ENCODE measurements around the gene FBXW12.

Gene FBXW12

DNA sequence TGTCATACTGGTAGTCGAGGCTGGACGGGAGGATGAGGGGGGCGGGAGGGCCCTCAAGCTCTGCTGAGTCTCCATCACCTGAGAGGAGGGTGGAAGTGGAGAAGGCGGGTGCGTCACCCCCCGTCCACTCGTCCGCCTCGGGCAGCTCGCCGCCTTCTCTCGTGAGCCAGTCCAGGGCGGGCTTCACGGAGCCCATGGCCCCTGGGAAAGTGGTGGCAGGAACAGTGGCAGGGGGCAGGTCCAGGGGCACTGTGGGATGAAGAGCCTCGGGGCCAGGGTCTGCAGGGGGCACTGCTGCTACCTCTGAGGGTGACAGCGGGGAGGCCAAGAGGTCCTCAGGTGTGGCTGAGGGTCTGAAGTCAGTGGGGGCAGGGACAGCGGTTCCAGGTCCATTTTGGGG lies 47.6 kb downstream of the FBXW12 start:
- in situ Hi-C loops (cut with MboI; ENCODE audit: low sequenced_read_pairs, unreplicated experiment) = no loop called here
- TF ChIP-seq, protein P1, sequence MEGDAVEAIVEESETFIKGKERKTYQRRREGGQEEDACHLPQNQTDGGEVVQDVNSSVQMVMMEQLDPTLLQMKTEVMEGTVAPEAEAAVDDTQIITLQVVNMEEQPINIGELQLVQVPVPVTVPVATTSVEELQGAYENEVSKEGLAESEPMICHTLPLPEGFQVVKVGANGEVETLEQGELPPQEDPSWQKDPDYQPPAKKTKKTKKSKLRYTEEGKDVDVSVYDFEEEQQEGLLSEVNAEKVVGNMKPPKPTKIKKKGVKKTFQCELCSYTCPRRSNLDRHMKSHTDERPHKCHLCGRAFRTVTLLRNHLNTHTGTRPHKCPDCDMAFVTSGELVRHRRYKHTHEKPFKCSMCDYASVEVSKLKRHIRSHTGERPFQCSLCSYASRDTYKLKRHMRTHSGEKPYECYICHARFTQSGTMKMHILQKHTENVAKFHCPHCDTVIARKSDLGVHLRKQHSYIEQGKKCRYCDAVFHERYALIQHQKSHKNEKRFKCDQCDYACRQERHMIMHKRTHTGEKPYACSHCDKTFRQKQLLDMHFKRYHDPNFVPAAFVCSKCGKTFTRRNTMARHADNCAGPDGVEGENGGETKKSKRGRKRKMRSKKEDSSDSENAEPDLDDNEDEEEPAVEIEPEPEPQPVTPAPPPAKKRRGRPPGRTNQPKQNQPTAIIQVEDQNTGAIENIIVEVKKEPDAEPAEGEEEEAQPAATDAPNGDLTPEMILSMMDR (IDR thresholded peaks at IDR 0.05; ENCODE audit: borderline replicate concordance, control extremely low read depth, extremely low read depth, insufficient read depth, missing control alignments) = no peak
- no peak for DNase-seq (ENCODE audit: low spot score)

DNA sequence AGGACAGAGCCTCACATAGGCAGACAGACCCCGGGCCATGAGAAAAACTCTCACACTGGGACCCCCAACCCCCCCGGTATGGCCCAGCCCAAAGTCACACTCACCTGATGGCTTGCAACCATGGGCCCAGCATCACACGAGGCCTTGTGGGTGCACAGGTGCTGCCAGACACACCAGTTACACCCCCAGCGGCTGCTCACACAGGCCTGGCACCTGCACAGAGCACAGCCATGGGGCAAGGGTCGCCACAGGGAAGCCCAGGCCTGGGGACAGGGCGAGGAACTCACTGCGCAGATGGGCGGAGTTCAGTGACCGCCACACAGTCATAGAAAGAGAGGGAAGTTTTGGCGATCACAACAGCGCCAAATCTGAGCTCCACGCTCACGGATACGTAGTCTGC lies 48.5 kb downstream of the FBXW12 start:
- in situ Hi-C loops (cut with MboI; ENCODE audit: low sequenced_read_pairs, unreplicated experiment) = no loop called here
- DNase-seq (ENCODE audit: low spot score) = no peak
- TF ChIP-seq, protein P1 (IDR thresholded peaks at IDR 0.05; ENCODE audit: borderline replicate concordance, control extremely low read depth, extremely low read depth, insufficient read depth, missing control alignments) = no peak

DNA sequence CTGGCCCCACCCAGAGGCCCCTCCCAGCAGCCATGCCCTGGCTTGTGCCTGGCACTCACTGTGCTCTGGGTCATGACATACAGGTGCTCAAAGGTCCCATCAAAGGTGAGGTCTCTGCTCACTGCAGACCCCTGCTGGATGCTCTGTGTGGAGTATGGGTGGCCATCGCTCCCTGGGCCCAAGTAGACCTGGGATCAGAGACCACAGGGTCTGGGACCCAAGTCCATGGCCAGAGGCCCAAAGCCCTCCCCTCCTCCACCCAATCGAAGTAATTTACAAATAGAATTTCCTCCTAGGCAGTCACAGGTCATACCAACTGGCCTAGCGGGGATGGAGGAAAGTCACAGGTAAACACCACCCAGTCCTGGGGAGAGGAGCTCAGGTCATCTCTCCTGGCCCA lies 50.3 kb downstream of the FBXW12 start:
- DNase-seq (ENCODE audit: low spot score) = no peak
- in situ Hi-C loops (cut with MboI; ENCODE audit: low sequenced_read_pairs, unreplicated experiment) = no loop called here

DNA sequence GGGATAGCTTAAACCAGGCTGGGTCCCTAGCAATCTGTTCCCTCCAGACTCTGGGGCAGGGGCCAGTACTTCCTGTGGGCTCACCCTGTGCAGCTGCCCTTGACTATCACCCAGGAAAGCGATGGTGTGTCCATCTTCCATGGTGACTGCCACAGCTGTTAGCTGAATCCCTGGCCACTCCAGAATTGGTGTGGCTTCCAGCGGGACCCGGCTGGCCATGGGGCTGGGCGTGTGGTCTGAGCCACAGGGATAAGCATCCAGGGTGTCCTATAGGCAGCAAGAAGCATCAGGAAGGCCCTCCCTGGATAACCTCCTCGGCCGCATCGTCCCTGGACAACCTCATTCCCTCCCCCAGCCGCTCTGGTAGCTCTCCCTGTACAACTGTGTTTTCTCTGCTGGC lies 50.7 kb downstream of the FBXW12 start:
- in situ Hi-C loops (cut with MboI; ENCODE audit: low sequenced_read_pairs, unreplicated experiment) = no loop called here
- TF ChIP-seq, protein P1 (IDR thresholded peaks at IDR 0.05; ENCODE audit: borderline replicate concordance, control extremely low read depth, extremely low read depth, insufficient read depth, missing control alignments) = no peak
- DNase-seq (ENCODE audit: low spot score) = no peak

More for the DNA sequence above, 50.3 kb downstream of the FBXW12 start:
- TF ChIP-seq, protein P1 (IDR thresholded peaks at IDR 0.05; ENCODE audit: borderline replicate concordance, control extremely low read depth, extremely low read depth, insufficient read depth, missing control alignments) = no peak

DNA sequence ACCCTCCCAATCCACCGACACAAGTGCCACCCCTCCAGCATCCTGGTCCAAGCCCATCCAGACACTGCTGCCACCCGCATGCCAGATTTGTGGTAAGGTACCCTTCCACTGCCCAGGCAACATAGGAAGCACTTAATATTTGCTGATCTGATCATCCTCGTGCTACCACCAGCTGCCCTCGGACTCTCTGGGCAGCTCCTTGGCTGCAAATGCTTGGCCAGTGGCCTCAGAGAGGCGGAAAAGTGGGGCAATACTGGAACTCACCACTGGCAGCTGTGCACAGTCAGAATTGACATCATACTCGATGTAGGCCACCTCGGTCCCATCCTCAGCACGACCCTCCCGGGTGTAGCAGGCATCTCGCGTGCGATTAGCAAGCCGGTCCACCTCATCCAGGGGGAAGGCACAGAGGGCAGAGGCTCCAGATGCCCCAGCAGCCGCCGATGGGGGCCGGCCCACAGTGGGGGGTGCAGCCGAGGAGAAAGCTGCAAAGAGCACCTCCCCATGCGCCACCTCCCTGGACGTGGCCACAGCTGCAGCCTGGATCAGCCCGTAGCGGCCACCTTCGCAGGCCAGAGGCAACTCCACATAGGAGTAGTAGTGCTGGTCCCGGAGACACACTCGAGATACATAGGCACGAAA lies 51.3 kb downstream of the FBXW12 start:
- in situ Hi-C loops (cut with MboI; ENCODE audit: low sequenced_read_pairs, unreplicated experiment) = no loop called here
- DNase-seq (ENCODE audit: low spot score) = no peak
- TF ChIP-seq, protein P1 (IDR thresholded peaks at IDR 0.05; ENCODE audit: borderline replicate concordance, control extremely low read depth, extremely low read depth, insufficient read depth, missing control alignments) = no peak

DNA sequence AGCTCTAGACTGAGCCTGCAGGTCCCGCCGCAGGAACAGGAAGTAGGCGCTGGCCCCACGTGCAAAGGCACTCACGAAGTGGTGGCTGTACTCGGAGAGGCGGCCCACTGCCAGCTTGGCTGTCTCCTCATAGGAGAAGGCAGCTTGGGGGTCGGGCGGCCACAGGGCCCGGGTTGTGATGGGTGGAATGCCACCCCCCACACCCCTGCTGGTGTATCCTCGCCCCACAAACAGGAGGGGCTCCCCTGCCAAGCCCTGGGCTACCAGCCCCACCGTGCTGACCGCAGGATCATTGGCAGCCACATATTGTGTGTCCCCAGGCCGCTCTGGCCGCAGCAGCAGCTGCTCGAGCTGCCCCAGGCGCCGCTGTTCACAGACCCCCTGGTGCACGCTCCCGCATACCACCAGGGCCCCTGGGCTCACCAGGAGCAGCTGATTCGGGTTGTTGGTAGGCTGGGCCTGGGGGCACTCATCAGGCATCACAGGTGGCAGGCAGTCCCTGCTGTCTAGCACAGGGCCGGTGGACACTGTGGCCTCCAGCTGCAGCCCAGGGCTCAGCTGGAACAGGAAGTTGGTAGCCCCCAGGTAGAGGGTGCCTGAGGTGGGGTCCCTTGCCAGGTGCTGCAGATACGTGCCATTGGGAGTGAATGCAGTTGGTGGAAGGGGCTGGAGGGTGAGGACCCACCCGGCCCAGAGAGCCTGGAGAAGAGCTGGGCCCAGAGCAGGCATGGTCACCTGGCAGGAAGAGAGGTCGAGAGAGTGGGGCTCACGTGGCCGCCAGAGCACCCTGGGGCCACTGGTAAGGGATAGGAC lies 52.1 kb downstream of the FBXW12 start:
- no peak for DNase-seq (ENCODE audit: low spot score)
- in situ Hi-C loops (cut with MboI; ENCODE audit: low sequenced_read_pairs, unreplicated experiment) = no loop called here
- TF ChIP-seq, protein P1 (IDR thresholded peaks at IDR 0.05; ENCODE audit: borderline replicate concordance, control extremely low read depth, extremely low read depth, insufficient read depth, missing control alignments) = no peak

Measured in GM13976 (cell line).